ENCODE results near the gene ARHGEF25.
"Not testable (repeated sequence)": the region's sequence is repeated elsewhere in the genome, so short reads cannot be mapped to it uniquely, and the experiment has no call there.

ARHGEF25 gene

DNA sequence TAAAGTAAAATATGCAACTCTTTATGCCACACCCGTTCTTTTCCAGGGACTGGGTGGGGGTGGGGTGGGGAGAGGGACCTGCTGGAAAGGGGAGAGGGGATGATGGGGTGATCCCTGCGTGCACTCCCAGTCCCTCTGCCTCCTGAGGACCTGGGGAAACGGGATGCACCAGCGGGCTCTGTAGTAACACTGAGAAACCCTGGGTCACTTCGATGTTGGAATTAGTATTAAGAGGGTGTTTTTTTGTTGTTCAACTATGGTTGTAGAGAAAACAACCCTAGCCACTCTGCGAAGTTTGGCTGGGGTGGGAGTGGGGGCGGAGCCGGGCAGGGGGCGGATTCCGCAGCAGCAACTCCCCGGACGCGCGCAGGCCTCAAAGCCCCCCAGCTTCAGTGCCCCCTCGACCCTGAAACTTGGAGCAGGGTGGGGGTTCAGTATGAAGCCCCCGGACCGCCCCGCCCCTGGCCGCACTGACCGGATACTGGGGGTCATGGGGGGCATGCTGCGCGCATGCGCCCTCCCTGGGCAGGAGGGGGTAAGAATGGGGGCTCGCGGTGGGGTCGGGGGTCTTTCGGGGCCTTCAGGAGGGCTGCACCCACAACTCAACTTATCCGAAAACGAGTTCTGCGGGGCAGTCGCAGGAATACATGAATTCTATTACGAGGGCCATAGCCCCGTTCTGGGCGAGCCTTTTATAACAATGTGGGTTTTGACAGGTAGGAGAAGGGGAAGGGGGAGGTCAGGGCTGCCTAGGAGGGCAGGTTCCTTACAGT, 1.3 kb upstream of the ARHGEF25 start:
- DNase-seq = no peak

DNA sequence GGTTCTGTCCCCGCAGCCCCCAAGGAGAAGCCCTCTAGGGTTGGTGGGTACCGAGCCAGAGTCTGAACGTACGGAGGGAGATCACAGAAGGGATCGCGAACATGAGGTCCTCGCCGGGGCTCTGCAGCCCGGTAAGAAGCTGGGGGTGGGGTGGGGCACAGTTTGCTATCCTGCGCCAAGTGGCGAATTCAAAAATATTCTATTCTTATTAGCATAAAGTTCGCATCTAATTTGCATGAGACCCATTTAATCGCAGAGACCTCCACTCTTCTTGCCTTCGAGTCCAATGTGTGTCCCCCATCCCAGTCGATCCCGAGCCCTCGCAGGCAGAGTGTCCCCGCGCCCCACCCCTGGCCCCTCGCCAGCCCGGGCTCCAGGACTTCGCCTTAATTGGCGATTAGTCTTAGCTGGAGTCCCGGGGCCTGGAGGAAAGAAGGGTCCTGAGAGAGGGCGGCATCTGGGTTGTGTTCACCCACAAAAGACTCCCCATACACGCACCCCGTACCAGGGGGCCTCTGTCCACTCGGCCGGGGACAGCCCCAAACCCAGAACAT, 604 bp upstream of the ARHGEF25 start:
- DNase-seq = no peak

DNA sequence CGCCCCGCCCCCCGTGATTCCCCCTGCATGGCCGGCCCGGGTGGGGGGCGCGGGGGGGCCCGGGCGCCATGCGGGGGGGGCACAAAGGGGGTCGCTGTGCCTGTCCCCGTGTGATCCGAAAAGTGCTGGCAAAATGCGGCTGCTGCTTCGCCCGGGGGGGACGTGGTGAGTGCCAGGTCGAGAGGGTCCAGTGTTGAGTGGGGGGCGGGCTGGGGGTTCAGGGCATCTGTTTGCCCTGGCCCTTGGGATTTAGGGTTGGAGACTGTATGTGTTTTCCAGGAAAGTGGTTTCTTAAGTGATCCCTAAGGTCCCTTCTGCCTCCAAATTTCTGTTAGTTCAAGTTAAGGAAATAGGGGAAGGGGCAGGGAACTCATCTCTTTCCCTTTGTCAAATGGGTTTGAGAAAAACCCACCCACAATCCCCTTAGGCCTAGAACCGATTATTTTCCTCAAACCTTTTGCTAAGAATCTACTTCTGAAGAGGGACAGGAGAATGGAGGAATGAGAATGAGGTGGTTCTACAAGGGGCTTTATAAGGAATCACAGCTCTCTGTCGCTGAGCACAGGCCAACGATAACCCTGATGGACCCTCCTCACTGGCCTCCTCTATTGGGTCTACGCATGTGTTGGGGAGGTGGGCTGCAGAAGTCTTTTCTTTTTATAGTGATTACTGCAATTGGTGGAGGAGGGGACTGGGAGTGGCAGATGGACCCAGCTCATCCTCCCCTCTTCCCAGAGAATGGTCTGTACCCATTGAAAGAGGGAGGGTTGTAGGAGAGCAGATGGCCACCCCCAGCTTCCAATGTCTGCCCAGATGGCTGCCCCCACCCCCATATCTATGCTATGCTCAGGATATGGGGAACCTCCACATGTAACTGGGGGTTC, 834 bp downstream of the ARHGEF25 start:
- DNase-seq = no peak

- no peak for DNase-seq
These were observed 1.6 kb downstream of the ARHGEF25 start for GRCh38 chr12:57612711-57613426.

DNA sequence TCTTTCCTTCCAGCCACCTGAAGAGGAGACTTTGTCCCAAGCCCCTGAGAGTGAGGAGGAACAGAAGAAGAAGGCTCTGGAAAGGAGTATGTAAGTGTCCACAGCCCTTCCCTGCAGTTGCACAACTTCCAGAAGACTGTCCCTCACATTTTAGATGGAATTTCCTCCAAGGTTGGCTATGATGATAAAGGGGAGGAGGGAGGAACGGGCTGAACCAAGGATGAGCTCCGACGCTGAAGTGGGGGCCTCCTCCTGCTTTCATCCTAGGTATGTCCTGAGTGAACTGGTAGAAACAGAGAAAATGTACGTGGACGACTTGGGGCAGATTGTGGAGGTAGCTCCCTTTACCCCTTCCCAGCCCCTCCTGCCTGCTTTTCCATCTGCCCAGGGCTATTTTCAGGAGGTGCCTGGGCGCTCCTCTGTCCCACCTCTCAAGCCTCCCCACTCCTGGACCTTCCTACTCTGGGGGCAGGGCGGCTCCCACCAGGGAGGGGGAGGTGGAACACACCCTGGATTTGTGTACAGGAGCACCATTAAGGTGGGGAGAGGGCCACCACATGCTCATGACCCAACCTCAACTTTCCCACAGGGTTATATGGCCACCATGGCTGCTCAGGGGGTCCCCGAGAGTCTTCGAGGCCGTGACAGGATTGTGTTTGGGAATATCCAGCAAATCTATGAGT, 2.3 kb downstream of the ARHGEF25 start:
- DNase-seq = no peak

DNA sequence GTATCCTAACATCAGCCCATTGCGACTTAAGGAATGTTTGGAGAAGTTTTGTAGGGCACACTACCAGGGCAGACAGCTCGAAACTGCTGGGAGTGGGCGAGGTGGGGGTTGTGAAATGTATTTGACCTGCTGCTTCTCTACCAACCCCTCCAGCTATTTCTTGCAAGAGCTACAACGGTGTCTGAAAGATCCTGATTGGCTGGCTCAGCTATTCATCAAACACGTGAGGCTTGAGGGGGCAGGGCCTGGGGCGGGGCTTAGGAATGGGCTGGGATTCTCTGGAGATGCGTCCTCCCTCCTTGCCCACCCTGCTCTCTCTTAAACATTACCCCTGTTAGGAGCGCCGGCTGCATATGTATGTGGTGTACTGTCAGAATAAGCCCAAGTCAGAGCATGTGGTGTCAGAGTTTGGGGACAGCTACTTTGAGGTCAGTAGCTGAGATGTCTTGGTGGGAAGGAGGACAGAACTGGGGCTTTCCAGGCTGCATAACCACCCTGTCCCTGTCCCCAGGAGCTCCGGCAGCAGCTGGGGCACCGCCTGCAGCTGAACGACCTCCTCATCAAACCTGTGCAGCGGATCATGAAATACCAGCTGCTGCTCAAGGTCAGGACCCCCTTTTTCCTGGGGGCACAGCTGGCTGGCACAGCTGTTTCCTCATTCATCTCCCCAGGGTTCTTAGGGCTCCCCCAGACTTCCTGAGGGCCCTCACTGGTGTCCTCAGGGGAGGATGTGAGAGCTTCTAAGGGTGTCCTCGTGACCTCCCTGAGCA, 3.1 kb downstream of the ARHGEF25 start:
- DNase-seq = no peak

DNA sequence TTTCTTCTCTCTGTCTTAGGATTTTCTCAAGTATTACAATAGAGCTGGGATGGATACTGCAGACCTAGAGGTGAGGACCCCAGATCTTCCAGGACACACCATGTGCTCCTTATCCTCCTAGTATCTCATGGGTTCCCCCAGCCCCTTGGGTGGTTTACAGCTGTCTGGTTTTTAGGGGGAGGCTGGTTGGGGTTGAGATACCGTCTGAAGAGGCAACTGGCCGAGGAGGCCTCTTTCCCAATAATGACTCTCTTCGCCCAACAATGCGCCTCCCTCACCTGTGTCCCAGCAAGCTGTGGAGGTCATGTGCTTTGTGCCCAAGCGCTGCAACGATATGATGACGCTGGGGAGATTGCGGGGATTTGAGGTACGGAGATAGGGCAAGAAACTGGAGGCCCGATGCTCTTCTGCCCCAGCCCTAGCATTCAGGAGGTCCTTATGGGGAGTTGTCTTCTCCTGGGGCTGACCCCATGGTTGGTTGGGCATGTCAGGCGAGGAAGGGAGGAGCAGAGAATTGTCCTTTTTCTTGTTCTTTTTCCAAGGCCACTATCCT, 3.8 kb downstream of the ARHGEF25 start:
- DNase-seq = no peak

DNA sequence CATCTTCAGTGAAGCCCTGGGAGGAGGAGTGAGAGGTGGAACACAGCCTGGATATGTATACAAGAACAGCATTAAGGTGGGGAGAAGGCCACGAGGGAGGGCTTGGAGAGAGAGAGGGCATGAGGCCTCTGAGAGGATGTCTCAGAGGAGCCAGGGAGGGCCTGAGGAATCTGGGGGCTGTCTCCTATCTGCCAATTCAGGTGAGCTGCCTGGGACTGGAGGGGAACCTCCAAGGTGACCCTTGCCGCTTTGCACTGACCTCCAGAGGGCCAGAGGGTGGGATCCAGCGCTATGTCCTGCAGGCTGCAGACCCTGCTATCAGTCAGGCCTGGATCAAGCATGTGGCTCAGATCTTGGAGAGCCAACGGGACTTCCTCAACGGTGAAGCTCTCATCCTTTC, 4.4 kb downstream of the ARHGEF25 start:
- DNase-seq = no peak

DNA sequence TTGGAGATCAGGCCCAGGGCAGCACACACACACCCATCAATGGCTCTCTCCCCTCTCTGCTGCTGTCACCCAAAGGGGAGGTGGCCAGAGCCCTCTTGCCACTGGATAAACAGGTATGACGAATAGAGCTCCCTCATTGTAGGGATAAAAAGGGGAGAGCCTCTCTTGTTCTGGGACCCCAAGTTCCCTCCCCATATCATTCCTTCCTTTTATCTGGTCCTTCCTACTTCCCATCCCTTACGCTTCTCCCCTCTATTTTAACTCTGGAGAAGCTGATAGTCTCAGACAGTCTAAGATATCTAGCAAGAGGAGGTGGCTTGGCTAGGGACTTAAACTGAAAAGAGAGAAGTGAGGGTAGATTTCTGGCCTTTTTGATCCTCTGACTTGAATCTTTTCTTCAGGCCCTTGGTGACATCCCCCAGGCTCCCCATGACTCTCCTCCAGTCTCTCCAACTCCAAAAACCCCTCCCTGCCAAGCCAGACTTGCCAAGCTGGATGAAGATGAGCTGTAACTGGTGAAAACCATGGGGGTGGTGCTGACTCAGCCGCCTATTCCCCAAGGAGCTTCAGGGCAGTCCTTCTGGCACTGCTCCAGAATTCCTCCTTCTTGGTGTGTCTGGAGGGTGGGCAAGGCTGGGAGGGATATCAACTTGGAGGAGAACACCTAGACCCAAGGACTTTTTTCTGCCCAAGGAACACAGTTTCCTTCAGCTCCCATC, 5.3 kb downstream of the ARHGEF25 start:
- DNase-seq = no peak

- no peak for DNase-seq
These were observed 6.7 kb downstream of the ARHGEF25 start for GRCh38 chr12:57617942-57618341.

DNA sequence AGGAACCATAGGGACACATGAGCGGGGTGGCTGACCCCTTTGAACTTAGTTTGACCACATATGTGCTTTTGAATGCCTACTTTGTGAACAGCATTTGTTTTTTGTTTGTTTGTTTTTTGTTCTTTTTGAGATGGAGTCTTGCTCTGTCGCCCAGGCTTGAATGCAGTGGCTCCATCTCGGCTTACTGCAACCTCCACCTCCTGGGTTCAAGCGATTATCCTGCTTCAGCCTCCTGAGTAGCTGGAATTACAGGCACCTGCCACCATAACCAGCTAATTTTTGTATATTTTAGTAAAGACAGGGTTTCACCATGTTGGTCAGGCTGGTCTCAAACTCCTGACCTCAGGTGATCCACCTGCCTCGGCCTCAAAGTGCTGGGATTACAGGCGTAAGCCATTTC, 7.2 kb downstream of the ARHGEF25 start:
- not testable (repeated sequence) for DNase-seq

- no peak for DNase-seq
These were observed 7.8 kb downstream of the ARHGEF25 start for GRCh38 chr12:57618966-57619433.

DNA sequence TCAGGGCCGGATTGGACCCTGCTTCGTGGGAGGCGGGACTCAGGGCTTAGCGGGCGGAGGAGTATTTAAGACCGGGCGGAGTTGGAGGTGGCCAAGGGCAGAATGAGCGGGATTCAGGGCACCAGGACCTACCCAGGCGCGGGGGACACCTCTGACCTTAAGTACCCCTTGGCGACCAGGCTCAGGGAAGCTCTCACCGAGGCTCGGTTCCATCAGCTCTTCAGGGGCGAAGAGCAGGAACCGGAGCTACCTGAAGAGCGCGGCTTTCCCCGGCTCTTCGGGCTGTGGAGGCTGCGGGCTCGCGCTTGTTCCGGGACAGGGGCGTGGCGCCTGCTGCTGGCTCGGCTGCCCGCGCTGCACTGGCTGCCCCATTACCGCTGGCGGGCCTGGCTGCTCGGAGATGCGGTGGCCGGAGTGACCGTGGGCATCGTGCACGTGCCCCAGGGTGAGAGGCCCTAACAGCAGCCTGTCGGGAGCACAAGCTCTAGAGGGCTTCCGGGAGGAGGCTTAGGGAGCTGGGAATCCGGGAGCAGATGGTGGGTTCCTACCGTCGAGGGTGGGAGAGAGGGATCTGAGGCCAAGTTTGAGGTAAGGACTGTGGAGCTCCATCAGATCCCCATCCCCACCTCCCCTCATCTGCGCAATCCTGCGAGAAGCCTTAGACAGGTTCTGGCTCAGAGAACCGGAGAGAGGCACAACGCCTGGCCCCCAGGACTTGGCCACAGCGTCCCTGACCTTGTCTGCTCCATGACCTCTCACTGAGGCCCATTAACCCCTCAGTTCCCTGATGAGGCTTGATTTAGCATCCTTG, 8.4 kb downstream of the ARHGEF25 start:
- no peak for DNase-seq

- DNase-seq = no peak
These were observed 9.2 kb downstream of the ARHGEF25 start for GRCh38 chr12:57620245-57620935.

DNA sequence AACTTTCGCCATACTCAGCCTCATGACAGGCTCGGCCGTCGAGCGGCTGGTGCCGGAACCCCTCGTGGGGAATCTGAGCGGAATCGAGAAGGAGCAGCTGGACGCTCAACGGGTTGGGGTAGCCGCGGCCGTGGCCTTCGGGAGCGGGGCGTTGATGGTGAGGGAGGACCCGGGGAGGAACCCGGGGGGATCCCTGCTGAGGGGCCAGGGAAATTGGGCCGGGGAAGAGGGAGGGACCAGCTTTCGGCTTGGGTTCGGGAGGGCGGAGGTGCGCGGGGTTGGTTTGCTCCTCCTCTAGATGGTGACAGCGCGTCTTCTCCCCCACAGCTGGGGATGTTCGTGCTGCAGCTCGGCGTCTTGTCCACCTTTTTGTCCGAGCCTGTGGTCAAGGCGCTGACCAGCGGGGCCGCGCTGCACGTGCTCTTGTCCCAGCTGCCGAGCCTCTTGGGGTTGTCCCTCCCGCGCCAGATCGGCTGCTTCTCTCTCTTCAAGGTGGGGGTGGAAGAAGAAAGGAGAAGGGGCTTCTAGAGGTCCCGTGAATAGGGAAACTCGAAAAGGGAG, 9.8 kb downstream of the ARHGEF25 start:
- DNase-seq = no peak

DNA sequence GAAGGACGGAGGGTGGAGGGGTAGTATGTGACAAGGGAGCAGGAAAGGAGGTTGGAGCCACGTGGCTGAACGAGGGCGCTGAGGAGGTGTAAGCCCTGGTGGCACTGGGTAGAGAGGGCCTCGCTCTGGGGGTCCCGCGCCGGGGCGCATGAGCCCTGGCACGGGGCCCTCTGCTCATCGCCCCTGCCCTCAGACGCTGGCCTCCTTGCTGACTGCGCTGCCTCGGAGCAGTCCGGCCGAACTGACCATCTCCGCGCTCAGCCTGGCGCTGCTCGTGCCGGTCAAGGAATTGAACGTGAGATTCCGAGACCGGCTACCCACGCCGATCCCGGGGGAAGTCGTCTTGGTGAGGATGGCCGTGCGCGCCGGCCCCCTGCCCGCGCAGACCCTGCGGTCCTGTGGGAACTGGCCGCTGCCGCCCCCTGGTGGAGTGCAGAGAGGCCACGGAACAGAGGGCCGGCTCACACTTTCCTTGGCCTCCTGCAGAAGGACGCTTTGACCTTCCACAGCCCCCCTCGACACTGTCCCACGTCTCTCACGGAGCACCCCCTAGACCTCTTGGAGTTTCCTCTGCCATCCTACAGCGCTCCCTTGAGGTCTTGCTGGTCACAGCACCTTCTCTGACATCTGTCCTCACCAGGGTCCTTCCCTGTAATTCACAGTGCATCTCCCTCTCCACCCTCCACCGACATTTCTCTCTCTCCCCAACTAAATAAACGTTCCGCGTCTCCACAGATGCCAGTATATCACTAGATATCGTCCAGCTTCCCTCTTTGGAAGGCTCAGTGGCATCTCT, 10.5 kb downstream of the ARHGEF25 start:
- DNase-seq = no peak

DNA sequence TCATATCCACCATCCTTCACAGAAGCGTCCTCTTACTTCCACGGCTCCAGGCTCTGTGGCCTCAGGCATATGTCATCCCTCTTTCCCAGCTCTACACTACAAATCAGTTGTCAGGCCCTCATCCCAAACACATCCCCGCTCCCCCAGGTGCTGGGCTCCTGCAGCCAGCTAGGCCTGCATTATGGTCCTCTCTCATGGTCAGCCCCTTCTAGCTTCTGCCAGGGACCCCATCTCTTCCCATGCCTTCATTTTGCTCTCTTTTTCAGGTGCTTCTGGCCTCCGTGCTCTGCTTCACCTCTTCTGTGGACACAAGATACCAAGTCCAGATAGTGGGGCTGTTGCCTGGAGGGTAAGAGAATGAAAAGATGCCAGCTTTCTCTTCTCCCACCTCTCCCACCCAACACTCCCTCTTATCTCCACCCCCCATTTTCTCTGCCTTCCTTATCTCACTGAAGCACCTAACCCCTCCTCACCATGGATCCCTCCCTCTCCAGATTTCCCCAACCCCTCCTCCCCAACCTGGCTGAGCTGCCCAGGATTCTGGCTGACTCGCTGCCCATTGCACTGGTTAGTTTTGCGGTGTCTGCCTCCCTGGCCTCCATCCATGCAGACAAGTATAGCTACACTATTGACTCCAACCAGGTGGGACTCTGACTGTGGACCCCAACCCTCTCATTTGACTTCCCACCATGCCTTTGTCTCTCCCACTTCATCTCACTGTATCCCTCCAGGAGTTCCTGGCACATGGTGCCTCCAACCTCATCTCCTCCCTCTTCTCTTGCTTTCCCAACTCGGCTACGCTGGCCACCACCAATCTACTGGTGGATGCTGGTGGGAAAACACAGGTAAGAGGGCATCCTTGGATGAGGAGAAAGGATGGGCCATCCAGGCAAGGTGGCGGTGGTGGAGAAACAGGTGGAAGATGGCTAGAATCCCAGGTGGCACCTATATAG, 11.3 kb downstream of the ARHGEF25 start:
- DNase-seq = no peak

Measured in SHP77 treated with DMSO at 0.1 percent for 48 hours (cell line).